ENCODE results near the gene UNC45A.
A peak's percentile ranks its signal among the peaks of the same experiment; 100 is the strongest.
"Not testable (repeated sequence)": the region's sequence is repeated elsewhere in the genome, so short reads cannot be mapped to it uniquely, and the experiment has no call there.

The UNC45A gene

GRCh38 chr15:90895571-90896117, 39.4 kb upstream of the UNC45A start:
- no peaks in the 10 kb centered on the region for H3K9me2 ChIP-seq (ENCODE audit: low read depth, low read length)
- H3F3A ChIP-seq (ENCODE audit: insufficient read depth, low read length) = no peaks in the 10 kb centered on the region; the same call in 1 of the 2 replicates
- no peak overlapping the region for H3K4me3 ChIP-seq (ENCODE audit: low read depth, low read length, poor library complexity, severe bottlenecking)
- peaks cover 14% of the 10 kb centered on the region for H3K27me3 ChIP-seq (ENCODE audit: insufficient read depth, low read length)
- H3K27ac ChIP-seq (ENCODE audit: low read depth, low read length, poor library complexity, severe bottlenecking) = no peak overlapping the region
- no peaks in the 10 kb centered on the region for H4K20me1 ChIP-seq (ENCODE audit: insufficient read depth, low read length)
- no peak overlapping the region for H3K4me2 ChIP-seq (ENCODE audit: low read length)
- no peak overlapping the region for H2AFZ ChIP-seq (ENCODE audit: low read length)
- H3K36me3 ChIP-seq (ENCODE audit: insufficient read depth, low read length) = no peaks in the 10 kb centered on the region
- H3K9ac ChIP-seq (ENCODE audit: low read length) = no peak overlapping the region
- no peaks in the 10 kb centered on the region for H3K79me2 ChIP-seq (ENCODE audit: insufficient read depth, low read length)
- TF ChIP-seq EZH2 (IDR thresholded peaks at IDR 0.05; ENCODE audit: borderline replicate concordance, low read length) (no peak), CTCF (IDR thresholded peaks at IDR 0.05; ENCODE audit: low read length) (peak; percentile 8; the same call in 1 of the 2 replicates)
- peaks cover 19% of the 10 kb centered on the region for H3K4me1 ChIP-seq (ENCODE audit: insufficient read depth, low read length, severe bottlenecking)
- no peaks in the 10 kb centered on the region for H3K9me3 ChIP-seq (ENCODE audit: low read length)

- H3K4me3 ChIP-seq (ENCODE audit: low read depth, low read length, poor library complexity, severe bottlenecking); H3K9me2 ChIP-seq (ENCODE audit: low read depth, low read length); H3K79me2 ChIP-seq (ENCODE audit: insufficient read depth, low read length); H3K9me3 ChIP-seq (ENCODE audit: low read length); H4K20me1 ChIP-seq (ENCODE audit: insufficient read depth, low read length); H3K27me3 ChIP-seq (ENCODE audit: insufficient read depth, low read length); H3K4me2 ChIP-seq (ENCODE audit: low read length); H2AFZ ChIP-seq (ENCODE audit: low read length); H3K9ac ChIP-seq (ENCODE audit: low read length); H3K36me3 ChIP-seq (ENCODE audit: insufficient read depth, low read length); H3F3A ChIP-seq (ENCODE audit: insufficient read depth, low read length): not testable (repeated sequence)
- H3K4me1 ChIP-seq (ENCODE audit: insufficient read depth, low read length, severe bottlenecking) = peaks cover 27% of the 10 kb centered on the region
- H3K27ac ChIP-seq (ENCODE audit: low read depth, low read length, poor library complexity, severe bottlenecking) = peak overlapping the region; percentile 4
Measured at GRCh38 chr15:90897131-90897655, 37.9 kb upstream of the UNC45A start.

GRCh38 chr15:90901175-90902039, 33.7 kb upstream of the UNC45A start:
- Histone ChIP-seq H3K27me3 (ENCODE audit: insufficient read depth, low read length) (no peaks in the 10 kb centered on the region), H3F3A (ENCODE audit: insufficient read depth, low read length) (no peaks in the 10 kb centered on the region; the same call in 1 of the 2 replicates), H3K36me3 (ENCODE audit: insufficient read depth, low read length) (peaks cover 17% of the 10 kb centered on the region), H3K79me2 (ENCODE audit: insufficient read depth, low read length) (no peaks in the 10 kb centered on the region), H3K4me2 (ENCODE audit: low read length) (peak overlapping the region; percentile 71), H3K9ac (ENCODE audit: low read length) (peak overlapping the region; percentile 59), H3K9me2 (ENCODE audit: low read depth, low read length) (no peaks in the 10 kb centered on the region), H3K4me1 (ENCODE audit: insufficient read depth, low read length, severe bottlenecking) (peaks cover 31% of the 10 kb centered on the region), H2AFZ (ENCODE audit: low read length) (no peak overlapping the region), H3K9me3 (ENCODE audit: low read length) (no peaks in the 10 kb centered on the region), H3K4me3 (ENCODE audit: low read depth, low read length, poor library complexity, severe bottlenecking) (peak overlapping the region; percentile 64), H4K20me1 (ENCODE audit: insufficient read depth, low read length) (no peaks in the 10 kb centered on the region), H3K27ac (ENCODE audit: low read depth, low read length, poor library complexity, severe bottlenecking) (no peak overlapping the region)
- TF ChIP-seq CTCF (IDR thresholded peaks at IDR 0.05; ENCODE audit: low read length) = no peak
- TF ChIP-seq EZH2 (IDR thresholded peaks at IDR 0.05; ENCODE audit: borderline replicate concordance, low read length) = no peak

All from OCI-LY1 (cell line).